ENCODE results near the gene ADAMTSL2.

ADAMTSL2 gene

DNA sequence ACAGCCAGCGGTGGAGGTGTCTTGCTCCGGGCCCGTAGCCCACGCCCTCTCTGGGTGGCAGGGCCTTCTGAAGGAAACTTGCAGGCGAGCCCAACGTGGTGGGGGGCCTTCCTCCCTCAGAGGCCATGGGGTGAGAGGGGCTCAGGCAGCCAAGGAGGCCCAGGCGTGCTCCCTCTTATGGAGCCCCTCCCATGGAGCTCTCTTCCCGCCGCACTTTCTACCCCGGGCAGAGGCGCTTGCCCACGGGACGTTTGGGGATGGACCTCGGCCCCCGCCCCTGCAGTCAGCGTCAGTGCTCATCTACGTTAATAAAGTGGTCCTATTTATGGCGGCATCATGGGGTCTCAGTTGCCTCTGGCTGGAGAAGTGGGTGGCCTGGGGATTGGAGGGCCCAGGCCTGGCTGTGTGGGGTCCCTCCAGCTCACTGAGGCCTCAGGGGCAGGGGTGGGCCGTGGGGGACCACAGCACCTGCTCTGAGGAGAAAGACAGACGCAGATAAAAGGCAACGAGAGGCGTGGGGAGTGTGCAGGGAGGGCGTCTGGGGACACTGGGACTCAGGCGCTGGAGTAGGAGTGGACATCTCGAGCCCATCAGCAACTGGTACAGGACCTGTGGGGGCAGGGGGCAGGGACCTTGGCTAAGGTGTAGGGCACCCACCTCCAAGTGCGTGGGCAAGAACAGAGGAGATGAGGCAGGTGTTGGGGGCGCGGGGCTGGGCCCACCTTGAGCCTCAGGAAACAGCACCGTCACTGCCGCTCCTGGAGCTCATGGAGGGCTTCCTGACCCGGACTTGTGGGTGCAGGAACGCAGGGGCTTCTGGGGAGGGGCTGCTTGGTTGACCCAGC is 40.9 kb downstream of the ADAMTSL2 start:
- no peak for DNase-seq (ENCODE audit: low read depth)

DNA sequence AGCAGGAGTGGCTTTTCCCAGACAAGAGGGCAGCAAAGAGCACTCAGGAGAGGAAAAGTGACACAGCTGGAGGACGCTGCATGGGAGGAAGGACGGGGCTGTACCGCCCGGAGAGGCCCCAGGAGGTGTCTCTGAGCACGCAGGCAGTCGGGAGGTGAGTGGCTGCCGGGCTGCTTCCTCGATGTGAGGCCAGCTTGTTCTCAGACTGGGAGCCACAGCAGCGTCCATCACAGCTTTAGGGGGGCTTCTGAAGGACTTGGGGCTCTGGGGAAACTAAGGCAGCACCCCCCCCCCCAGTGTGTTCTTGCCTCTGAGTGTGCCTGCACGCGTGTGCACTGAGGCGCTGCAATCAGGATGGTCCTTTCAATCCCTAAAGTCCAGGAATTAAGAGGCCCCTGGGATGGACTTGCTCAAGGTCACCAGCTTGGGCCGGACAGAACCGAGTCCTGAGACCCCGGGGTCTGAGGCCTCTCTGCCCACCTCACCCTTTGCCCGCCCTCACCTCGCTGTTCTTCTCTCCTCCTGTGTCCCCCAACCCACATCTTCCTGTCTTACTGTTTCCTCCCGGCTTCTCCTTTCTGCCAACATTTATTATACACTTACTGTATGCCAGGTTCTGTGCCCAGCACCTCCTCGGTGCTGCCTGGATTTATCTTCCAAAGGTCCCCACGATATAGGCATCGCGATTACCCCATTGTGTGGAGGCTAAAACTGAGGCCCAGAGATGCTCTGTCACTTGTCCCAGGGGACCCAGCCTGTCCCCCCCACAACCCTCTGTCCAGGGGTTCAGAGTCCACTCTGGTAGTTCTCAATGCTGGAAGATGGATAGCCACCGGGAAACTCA is 41.7 kb downstream of the ADAMTSL2 start:
- no peak for DNase-seq (ENCODE audit: low read depth)

DNA sequence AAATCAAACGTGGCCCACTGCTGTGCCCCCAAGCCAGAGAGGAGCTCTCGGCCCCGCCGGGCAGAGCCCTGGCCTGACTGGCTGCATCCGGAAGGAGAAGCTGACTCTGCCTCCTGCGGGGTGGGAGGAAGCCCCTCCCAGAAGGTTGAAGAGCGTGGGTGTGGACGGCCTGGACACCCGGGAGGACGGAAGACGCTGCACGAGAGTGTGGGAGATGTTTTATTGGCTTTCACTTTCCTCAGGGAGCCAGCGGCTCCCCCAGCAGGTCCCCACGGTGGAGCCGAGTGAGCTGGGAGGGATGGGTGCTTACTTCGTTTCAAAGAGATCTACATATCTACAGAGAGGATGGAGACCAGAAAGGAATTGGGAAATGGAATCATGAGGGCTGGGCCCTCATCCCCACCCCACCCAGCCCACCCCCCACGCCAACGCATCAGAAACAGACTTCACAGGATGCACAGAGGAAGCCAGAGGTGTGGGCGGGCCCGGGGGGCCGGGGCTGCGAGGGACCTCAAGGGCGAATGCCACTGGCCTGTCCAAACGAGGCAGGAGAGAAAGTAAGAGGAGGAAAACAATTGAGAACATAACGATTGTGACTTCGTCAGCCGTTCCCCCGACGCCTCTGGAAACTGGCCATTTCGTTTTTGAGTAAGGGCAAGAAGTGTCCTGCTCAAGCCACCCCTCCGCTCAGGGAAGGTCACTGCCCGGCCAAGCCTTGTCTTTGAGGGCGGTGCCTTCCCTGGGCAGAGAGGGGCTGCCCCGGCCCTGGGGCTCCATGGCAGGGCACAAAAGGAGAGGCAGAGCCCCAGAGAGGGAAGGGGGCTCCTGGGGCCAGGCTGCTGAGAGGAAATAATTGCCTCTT is 42.6 kb downstream of the ADAMTSL2 start:
- no peak for DNase-seq (ENCODE audit: low read depth)

DNA sequence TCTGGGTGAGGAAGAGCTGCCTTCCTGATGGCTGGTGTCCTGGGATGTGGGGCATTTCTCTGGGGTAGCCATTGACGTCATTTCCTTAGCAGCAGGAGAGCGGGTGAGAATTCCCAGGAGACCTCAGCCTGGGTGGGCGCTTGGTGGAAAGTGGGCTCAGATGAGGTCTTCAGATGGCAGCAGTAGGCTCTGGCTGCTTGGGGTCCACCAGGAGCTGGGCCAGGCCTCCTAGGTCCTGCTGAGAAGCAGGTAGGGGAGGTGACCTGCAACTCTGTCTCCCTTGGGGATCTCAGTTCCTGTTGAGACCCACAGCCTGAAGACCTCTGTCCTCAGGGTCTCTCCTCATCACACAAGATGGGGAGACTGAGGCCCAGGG is 43.2 kb downstream of the ADAMTSL2 start:
- no peak for DNase-seq (ENCODE audit: low read depth)

DNA sequence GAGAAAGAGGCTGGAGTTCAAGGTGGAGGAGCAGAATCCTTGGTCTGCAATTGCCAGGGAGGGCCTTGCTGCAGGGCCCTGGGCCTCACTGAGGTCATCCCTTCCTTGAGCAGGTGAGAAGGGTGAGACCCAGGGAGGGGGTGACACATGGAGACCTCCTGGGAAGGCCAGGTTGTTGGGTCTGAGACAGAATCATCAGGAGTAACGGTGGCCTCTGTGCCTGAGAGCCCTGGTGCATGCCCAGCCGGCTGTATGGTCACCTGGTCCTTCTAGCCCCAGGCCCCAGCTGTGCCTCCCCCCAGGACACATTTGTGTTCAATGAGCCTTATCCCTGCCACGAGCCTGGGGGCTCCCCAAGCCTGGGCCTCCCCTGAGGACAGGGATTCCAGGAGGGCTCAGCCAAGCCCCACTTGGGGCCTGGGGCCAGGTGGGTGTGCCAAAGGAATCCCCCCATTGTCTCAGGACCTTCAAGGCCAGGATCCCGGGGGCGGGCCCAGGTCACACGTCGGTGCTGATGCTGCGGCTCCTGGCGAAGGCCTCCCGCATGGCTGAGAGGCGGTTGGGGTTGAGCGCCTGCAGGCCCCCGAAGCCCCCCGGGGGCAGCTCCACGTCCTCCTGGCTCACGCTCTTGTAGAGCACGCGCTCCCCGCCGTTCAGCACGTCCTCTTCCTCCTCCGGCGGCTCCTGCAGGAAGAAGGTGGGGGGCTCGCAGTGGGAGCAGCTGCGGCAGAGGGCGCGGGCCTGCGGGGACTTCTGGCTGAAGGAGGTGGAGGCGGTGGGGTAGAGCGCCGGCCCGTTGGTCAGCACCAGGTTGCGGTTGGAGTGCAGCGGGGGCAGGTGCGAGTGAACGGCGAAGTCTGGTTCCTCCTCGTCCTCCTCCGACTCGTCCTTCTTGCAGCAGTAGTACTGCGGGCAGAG is 44.3 kb downstream of the ADAMTSL2 start:
- DNase-seq (ENCODE audit: low read depth) = no peak

DNA sequence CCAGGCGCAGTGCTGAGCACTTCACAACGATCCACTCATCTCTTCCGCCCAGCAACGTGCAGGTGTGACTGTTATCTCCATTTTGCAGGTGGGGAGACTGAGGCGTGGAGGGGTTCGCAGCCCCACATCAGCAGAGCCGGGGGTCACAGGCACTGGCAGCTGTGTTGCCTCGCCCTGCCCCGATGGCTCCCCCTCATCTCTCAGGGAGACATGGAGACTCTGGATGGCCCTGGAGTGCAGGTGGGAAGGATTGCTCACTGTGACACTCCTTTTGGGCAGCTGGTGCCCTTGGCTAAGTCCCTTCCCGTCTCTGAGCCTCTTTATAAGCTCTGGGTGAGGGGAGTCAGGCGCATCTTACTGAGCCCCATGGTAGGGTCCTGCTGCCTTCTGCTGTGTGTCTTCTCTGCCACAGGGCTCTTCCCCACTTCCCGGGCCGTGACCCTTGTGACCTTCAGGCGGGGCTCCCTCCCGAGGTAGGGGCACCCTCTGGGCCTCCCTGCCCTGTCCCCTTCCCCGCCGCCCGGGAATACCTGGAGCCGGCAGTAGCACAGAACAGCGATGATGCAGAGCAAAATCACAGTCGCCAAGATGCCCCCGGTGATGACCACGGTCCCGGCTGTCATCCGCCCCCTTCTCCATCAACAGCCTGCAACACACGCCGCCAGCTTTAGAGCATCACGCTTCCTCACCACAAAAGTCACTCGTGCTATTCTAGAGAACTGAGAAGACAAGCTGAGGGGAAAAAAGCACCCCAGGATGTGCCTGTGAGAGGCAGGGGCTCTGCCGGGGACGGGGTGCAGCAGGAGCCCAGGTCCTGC is 45.3 kb downstream of the ADAMTSL2 start:
- no peak for DNase-seq (ENCODE audit: low read depth)

DNA sequence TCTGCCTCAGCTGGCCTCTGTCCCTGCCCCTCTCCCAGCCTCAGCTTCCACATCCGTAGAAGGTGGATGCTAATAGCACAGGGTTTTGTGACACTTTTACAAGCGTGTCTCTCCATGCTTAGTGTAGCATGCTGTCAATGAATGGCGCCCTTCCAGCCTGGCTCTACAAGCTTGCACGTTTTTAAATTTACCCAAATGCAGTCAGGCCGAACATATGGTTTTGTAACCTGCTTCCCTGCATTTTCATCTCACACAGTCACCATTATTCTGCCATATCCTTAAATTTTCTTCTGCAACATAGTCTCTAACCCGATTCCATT is 45.9 kb downstream of the ADAMTSL2 start:
- no peak for DNase-seq (ENCODE audit: low read depth)

DNA sequence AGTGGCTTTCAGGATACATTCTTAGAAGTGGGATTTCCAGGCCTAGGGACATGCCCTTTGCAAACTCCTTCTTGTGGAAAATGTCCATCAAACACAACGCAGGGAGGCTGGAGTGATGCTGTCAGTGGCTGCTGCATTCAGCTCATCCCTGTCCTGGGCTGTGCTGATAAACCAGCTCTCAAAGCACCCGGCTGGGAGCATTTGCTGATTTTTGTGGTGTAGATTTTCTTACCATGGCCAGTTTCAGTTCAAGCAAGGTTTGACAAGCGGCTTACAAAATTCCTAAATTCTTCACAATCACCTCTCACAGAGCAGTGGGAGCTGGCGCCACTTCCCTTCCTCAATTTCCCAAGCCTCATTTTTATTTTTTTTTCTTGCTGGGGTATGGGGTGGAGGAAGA is 46.5 kb downstream of the ADAMTSL2 start:
- DNase-seq (ENCODE audit: low read depth) = no peak

DNA sequence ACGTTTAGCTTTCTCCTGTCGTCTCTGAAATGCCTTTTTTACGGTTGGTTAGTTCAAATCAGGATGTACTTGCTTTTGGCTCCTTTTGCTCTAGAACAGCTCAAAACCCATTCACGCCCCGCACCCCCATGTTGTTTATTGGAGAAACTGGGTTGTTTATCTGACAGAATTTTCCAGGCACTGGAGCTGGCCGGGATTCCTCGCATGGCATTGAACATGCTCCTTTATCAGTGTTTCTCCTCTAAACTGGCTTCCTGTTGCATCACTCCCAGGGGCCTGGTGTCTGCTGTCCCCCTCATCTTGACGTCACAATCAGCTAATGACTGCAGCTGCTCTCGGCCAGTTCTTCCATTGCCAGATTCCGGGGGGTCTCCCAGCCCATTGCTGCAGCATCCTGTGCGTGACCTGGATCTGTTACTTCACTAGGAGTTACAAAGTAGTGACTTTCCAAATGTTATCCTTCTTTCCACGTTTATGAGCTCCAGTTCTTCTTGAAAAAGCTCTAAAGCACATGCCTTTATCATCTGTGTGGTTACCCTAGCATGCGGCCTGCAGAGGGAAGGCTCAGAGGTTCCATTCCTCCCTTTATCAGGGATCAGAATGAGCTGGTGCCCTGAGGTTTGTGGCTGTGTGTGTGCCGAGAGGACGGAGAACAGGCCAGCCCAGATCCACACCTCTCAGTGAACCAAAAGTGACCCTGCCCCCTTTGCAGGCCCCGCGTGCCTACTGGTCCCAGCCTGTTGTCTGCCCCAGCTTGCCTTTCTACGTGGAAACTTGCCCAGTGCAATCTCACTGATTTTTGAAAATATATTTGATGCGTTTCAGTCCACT is 47.2 kb downstream of the ADAMTSL2 start:
- no peak for DNase-seq (ENCODE audit: low read depth)

DNA sequence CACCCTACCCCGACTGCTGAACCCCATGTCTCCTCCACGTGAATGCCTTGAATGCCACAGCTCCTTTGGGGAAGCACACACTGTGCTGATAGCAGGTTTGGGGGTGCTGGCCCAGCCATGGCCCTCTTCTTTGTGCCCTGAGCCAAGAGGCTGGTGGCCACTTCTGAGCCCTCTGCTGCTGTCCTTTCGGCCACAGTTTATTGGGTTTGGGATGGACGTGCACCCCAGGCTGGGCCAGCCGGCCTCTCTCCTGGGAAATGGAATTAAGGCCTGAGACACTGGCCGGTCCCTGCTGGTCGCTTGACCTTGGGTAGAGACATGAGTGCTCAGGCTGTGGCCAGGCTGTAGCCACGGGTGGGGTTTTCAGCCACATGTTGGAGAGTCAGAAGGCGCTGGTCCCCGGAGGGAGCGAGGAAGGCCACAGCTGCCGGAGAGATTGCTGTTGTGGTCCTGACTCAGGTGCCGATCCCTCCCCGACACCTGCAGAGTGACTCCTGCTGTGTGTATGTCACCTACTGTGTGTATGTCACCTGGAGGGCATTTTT is 48.1 kb downstream of the ADAMTSL2 start:
- DNase-seq (ENCODE audit: low read depth) = no peak

DNA sequence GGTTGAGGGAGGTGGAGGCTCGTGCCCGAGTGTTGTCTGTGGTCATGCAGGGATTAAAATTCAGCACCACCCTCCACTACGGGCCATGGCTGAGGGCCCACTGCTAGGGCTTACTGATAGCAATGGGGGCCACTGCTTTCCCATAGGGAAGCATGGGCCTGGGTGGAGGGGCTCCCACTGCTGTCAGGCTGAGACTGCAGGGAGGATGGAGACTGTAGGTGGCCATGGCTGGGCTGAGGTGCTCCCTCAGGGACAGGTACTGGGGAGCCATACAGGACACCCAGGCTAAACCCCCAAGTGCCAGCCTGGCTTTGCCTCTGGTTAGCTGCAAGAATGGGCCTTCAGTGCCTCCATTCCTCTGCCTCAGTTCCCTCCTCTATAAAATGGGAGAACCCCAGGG is 48.6 kb downstream of the ADAMTSL2 start:
- no peak for DNase-seq (ENCODE audit: low read depth)

DNA sequence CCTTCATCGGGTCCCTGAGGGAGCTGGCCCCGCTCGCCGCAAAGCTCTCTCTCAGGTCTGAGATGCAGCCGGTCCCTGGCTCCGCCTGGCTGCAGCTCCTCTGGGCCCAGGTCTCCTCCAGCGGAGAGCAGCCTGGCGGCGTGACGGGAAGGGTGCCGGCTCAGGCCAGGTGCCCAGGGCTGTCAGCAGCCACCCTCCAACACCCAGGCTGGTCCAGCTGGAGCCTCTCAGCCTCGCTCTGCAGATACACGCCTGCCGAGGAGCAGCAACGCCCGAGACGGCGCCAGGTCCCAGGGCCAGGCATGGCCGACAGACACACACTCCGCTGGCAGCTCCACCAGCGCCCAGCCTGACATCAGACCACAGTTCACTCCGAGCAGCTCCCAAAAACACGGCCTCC is 49.1 kb downstream of the ADAMTSL2 start:
- DNase-seq (ENCODE audit: low read depth) = no peak

DNA sequence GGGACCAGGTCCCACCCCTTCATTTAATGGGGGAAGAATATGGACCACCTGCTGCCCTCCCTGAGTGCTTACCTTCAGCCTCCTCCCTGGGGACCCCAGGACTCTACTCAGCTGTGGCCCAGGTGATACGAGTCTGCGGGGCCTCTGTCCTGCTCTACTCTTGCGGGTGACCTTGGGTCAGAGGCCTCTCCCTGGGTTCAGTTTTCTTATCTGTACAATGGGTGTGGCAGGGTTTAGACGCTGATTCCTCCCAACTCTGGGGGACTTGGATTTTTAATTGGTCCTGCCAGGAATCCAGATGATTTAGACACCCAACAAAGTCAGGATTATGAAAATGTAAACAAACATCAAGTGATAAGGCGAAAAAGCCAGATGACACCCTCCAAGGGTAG is 49.7 kb downstream of the ADAMTSL2 start:
- DNase-seq (ENCODE audit: low read depth) = no peak

DNA sequence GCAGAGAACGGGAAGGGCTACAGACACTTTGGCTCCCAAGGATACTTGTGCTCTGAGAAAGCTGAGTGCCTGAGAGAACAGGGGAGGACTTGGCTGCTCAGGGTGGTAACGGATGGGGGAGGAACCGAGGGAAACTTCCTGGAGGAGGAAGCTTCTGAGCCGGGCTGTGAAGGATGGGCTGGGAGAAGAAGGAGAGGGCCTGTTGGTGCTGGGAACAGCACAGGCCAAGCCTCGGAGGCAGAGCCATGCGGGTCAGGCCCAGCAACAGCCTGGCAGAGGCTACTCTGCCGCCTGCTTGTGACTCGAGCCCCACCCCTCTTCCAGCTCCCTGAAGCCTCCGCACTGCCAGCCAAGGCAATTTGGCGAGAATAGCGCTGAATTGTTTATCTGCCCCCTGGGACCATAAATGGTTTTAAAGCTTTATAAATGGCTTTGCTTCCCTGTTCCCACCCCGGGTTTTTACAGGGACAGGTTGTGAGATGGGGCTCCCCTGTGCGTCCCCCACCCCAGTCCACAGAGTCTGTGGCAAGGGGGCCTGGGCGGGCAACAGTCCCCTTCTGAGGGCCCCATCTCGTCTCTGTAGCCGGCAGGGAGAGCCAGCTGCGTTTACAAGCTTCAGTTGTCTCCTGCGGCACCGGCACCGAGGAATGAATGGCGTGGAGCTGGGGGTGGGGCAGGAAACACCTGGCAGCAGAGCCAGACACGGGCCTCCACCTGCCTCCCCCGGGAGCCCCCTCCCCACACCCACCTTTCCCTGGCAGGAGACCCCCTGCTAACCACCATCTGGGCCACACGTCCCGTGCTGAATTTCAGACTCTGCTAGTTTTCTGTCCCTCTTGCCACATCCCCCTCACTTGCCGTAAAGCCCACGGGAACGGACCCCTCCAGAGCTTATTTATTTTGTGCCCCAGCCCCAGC is 50.3 kb downstream of the ADAMTSL2 start:
- DNase-seq (ENCODE audit: low read depth) = no peak

DNA sequence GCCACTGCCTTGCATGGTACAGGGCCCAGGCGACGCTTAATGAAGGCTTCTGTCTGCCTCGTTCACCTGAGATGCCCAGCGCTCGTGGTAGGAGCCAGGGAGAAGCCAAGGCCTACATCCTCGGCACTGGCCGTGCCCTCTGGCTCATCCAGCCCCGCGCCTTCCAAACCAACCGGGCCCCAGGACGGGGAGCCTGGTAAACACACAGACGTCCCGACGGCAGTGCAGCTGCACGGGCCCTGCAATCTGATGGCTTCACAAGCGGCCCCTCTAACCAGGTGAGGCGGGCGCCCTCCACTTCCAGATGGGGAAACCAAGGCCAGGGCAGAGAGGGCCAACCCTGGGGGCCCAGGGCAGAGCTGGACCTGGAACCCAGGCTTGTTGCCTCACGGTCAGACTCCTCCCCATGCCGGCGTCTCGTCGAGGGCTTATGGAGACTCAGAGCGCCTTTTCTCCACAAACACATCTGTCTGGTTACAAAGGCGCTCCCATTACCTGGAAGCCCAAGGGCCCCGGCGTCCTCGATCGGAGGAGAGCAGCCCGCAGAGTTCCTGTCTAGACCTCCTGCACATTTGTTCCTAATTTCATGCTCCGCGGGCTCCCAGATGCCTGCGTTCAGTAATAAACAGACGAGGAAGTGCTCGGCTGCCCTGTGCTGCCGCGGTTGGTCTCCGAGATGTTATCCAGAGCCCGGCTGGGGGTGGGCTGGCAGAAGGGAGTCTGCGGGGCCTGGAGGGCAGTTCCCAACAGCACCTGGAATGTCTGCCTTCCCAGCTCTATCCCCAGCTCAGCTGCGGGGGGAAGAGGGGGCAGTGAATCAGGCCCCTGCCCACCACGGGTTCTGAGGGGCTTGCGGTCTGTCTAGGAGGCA is 51.2 kb downstream of the ADAMTSL2 start:
- no peak for DNase-seq (ENCODE audit: low read depth)

DNA sequence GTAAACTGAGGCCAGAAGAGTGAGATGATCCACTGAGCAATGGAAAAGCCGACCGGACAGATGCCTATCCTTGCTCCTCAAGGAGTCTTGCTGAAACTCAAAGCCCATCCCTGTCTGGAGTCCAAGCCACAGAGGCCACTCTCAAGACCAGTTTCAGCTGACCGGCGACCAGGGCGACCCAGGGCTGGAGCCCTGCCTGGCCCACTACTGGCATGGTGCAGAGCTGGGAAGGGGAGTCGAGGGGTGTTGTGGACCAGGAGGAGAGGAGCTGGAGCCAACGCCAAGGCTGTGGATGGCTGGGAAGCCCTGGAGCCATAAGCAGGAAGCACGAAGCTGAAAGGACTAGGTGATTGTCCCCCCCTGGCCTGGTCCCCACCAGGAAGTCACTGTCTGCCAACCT is 52.5 kb downstream of the ADAMTSL2 start:
- DNase-seq (ENCODE audit: low read depth) = no peak

DNA sequence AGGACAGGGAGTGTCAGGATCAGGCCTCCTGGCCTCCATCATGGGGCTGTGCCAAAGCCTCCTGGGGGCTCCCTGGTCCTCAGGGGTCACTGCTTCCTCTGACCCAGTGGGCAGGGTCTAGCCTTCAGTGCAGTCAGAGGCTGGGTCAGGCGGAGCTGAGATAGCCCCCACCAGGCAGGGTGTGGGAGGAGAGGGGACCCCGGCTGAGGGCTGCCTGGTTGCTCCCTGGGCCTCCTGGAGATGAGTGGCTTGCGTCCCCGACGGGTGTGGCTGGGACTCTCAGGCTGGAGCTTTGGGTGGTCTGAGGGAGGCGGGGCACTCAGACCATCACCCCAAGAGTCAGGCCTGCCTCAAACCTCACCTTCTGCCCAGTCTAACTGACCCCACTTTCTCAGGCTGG is 53.0 kb downstream of the ADAMTSL2 start:
- no peak for DNase-seq (ENCODE audit: low read depth)
